ENCODE data around the gene C1orf210. TPM values are rescaled to one million over a fixed set of nuclear protein-coding genes. Genes with fewer than 3 reads are reported as not detected.

Gene C1orf210
- total RNA-seq, 1 donor from 2014 or later: 0.48 TPM

GRCh38 chr1:43274125-43274803 is 11.1 kb downstream of the C1orf210 start:
- DNase-seq (ENCODE audit: low spot score): peak; percentile 9

GRCh38 chr1:43273708-43274107 is 11.7 kb downstream of the C1orf210 start:
- no peak for DNase-seq (ENCODE audit: low spot score)

DNA sequence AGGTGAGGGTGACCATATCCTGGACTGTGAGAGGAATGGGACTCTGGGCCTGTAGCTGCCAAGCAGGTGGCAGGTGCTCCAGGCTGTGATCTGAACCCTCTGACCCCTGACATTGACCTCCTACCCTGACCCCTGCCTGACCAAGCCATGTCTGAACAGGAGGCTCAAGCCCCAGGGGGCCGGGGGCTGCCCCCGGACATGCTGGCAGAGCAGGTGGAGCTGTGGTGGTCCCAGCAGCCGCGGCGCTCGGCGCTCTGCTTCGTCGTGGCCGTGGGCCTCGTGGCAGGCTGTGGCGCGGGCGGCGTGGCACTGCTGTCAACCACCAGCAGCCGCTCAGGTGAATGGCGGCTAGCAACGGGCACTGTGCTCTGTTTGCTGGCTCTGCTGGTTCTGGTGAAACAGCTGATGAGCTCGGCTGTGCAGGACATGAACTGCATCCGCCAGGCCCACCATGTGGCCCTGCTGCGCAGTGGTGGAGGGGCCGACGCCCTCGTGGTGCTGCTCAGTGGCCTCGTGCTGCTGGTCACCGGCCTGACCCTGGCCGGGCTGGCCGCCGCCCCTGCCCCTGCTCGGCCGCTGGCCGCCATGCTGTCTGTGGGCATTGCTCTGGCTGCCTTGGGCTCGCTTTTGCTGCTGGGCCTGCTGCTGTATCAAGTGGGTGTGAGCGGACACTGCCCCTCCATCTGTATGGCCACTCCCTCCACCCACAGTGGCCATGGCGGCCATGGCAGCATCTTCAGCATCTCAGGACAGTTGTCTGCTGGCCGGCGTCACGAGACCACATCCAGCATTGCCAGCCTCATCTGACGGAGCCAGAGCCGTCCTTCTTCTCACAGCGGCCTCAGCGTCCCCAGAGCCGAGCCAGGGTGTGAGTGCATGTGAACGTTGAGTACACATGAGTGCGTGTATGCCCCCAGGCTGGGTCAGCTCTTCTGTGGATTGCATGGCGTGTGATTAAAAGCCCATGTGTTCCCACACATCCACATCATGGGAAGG is 12.5 kb downstream of the C1orf210 start:
- DNase-seq (ENCODE audit: low spot score): no peak

DNA sequence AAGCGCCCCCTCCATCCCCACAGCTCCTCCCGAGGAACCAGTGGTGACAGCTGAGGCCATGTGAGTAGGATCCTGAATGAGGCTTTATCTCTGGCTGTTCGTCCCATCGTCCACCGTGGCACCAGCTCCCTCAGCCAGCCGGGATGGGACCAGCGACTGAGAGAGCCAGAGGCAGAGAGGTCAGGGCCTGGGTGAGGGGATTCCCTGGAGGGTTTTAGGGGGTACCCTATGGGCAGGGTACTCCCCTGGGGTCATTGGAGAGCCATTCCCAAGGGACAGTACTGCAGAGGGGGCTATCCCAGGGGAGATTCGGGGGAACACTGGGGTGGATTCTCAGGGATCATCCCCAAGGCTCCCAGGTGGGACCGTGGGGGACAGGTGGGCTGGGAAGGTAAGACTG is 13.2 kb downstream of the C1orf210 start:
- no peak for DNase-seq (ENCODE audit: low spot score)

GRCh38 chr1:43271186-43272118 is 13.9 kb downstream of the C1orf210 start:
- DNase-seq (ENCODE audit: low spot score): no peak

- peak; percentile 54 for DNase-seq (ENCODE audit: low spot score)
Observed at GRCh38 chr1:43270421-43271095, 14.8 kb downstream of the C1orf210 start.

DNA sequence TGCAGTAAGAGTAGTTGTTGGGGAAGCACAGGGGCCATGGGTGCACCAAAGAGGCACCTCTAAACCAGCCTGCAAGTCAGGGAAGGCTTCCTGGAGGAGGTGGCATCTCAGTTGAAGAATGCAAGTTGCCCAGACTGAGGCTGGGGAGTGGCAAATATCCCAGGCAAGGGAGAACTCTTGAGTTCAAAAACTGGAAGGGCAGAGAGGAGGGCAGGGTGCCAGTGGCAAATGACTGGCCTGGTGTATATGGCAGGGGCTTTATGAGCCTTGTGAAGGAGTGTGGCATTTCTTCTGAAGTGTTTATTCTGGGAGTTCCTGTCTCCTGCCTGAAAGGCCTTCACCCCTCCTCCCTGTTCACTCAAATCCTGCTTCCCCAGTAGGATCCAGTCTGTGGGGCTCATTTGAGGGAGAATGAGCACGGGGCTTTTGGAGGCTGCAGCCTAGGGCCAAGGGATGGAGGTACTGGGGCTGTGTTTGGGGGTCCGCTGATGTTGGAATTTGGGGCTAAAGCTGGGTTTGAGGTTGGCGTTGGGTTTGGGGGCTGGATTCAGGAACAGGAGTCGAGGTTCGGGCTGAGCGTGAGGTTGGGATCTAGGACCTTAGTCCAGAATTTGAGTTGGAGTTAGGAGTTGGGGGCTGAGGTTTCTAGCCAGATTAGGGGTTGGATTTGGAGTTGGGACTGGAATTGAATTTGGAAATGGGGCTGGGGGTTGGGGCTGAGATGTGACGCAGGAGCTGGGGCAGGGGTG is 15.6 kb downstream of the C1orf210 start, which contains the start of gene TMEM125:
Gene TMEM125 (plus strand): TSS at position 357 of the 749 bp plus-strand sequence. CDS start 2,740 bp downstream, outside the sequence.
- DNase-seq (ENCODE audit: low spot score): no peak

DNA sequence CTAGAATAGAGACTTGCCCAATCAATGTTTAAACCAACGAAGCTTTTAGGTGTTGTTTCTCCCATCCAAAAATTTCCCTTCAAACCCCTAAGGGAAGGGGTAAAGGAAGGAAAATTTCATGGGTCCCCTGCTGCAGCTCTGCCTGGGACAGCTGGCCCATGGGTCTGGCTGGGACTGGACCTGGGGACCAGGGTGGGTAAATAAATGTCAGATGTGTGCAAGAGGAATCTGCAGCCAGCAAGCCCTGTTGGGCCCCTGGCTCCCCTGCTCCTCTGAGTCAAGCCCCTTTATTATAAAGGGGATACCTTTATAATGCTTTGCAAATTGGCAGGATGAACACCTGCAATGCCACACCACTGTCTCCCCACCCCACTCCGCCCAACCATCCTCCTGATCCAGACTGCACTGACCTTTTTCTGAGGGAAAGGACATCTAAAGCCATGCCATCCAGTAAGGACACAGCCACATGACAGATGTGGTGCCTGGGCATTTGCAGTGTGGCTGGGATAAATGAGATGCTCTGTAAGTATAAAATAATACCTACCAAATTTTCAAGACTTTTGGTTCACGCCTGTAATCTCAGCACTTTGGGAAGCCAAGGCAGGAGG is 17.5 kb downstream of the C1orf210 start:
- DNase-seq (ENCODE audit: low spot score): no peak

- peak; percentile 12 for DNase-seq (ENCODE audit: low spot score)
Observed at GRCh38 chr1:43267291-43267805, 18.0 kb downstream of the C1orf210 start.

- no peak for DNase-seq (ENCODE audit: low spot score)
Observed at GRCh38 chr1:43266881-43267280, 18.5 kb downstream of the C1orf210 start.

GRCh38 chr1:43265431-43265830 is 19.9 kb downstream of the C1orf210 start:
- no peak for DNase-seq (ENCODE audit: low spot score)

GRCh38 chr1:43258370-43258769 is 27.0 kb downstream of the C1orf210 start:
- no peak for DNase-seq (ENCODE audit: low spot score)

GRCh38 chr1:43256675-43257570 is 28.5 kb downstream of the C1orf210 start:
- no peak for DNase-seq (ENCODE audit: low spot score)

GRCh38 chr1:43255438-43256210 is 29.8 kb downstream of the C1orf210 start:
- DNase-seq (ENCODE audit: low spot score): no peak

DNA sequence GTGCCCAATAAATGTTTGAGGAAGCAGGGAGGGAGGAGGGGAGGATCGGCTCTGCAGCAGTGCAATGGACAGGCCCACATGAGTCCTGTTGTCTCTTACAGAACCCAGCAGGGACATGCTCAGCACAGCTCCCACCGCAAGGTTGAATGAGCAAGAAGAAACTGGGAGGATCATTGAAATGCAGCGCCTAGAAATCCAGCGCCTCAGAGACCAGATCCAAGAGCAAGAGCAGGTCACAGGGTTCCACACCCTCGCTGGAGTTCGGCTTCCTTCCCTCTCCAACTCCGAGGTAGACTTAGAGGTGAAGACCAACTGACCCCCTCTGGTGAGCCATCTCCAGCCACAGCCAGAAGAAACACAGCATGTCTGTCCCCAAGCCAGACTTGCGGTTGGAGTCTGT is 31.5 kb downstream of the C1orf210 start:
- no peak for DNase-seq (ENCODE audit: low spot score)

- DNase-seq (ENCODE audit: low spot score): no peak
Observed at GRCh38 chr1:43253173-43253572, 32.2 kb downstream of the C1orf210 start.

DNA sequence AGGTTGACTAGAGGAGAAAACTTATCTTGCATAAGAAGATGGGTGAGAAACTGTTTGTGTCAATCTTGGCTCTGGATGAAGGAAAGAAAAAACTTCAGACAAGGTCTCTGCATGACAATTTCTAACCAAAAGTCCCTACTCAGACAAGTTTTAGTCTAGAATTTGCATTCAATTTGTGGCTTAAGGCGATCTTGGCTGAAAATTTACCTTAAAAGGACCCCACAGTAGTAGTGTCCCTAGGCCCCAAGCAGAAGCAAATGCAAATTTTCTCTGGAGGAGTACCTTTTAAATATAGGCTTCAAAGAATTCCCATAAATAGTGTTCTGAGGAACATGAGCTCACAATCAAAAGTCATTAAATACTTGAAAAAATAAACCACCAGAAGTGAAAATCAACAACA is 33.2 kb downstream of the C1orf210 start:
- no peak for DNase-seq (ENCODE audit: low spot score)

GRCh38 chr1:43251024-43251423 is 34.4 kb downstream of the C1orf210 start:
- DNase-seq (ENCODE audit: low spot score): no peak

Measured in umbilical cord (tissue), 2 donors.